Hepatocyte (in vitro differentiated cells): Measurements from ENCODE around the gene KRTAP19-6. TPM values are rescaled to one million over a fixed set of nuclear protein-coding genes. Genes with fewer than 3 reads are reported as not detected.

Experiments
- DNase-seq: peaks from one replicate; pipeline ENCODE4 v3.0.0-alpha.2; 2016; ENCODE audit warnings: low spot score
- H2AFZ ChIP-seq: fragments of 200-600 bp; sonication (generic); 2 replicates; pipeline ENCODE4 v1.6.0; 2016; ENCODE audit warnings: antibody characterized with exemption, mild to moderate bottlenecking
- H3K27ac ChIP-seq: fragments of 200-600 bp; sonication (generic); 2 replicates; pipeline ENCODE4 v1.5.1; 2016; ENCODE audit warnings: mild to moderate bottlenecking
- H3K27me3 ChIP-seq: fragments of 200-600 bp; sonication (generic); 2 replicates; pipeline ENCODE4 v1.6.1; 2016
- H3K36me3 ChIP-seq: fragments of 200-600 bp; sonication (generic); replicated peaks from 2 replicates; pipeline ENCODE4 v1.5.1; 2016; ENCODE audit warnings: low read depth; ENCODE audit not compliant: insufficient read depth
- H3K4me1 ChIP-seq: fragments of 200-600 bp; sonication (generic); 2 replicates; pipeline ENCODE4 v1.5.1; 2016; ENCODE audit warnings: mild to moderate bottlenecking, moderate library complexity; ENCODE audit not compliant: insufficient read depth
- H3K4me2 ChIP-seq: fragments of 200-600 bp; sonication (generic); 2 replicates; pipeline ENCODE4 v1.6.0; 2016
- H3K4me3 ChIP-seq: fragments of 200-600 bp; sonication (generic); 2 replicates; pipeline ENCODE4 v1.5.1; 2016; ENCODE audit warnings: mild to moderate bottlenecking
- H3K79me2 ChIP-seq: fragments of 200-600 bp; sonication (generic); 2 replicates; pipeline ENCODE4 v1.6.0; 2017; ENCODE audit warnings: mild to moderate bottlenecking
- H3K9me2 ChIP-seq: fragments of 200-600 bp; sonication (generic); replicated peaks from 2 replicates; pipeline ENCODE4 v1.6.0; 2017; ENCODE audit warnings: mild to moderate bottlenecking; ENCODE audit not compliant: insufficient read depth
- H3K9me3 ChIP-seq: fragments of 200-600 bp; sonication (generic); 2 replicates; pipeline ENCODE4 v1.5.1; 2016; ENCODE audit warnings: low read depth, mild to moderate bottlenecking
- H4K20me1 ChIP-seq: fragments of 200-600 bp; sonication (generic); 2 replicates; pipeline ENCODE4 v1.6.0; 2016; ENCODE audit warnings: mild to moderate bottlenecking; ENCODE audit not compliant: insufficient read depth, poor library complexity, severe bottlenecking
- EZH2 ChIP-seq: fragments of 200-600 bp; sonication (generic); IDR thresholded peaks from 2 replicates; pipeline ENCODE4 v1.6.1; 2016; ENCODE audit warnings: antibody characterized with exemption, mild to moderate bottlenecking, borderline replicate concordance
- EZH2phosphoT487 ChIP-seq: fragments of 200-600 bp; sonication (generic); IDR thresholded peaks from one replicate; pipeline ENCODE4 v1.6.1; 2018; ENCODE audit warnings: antibody characterized with exemption, mild to moderate bottlenecking, low read depth, moderate library complexity; ENCODE audit not compliant: unreplicated experiment, severe bottlenecking
- WGBS: methylation state at CpG from one replicate; pipeline ENCODE4 v1.1.6; 2016; ENCODE audit warnings: low lambda C conversion rate; ENCODE audit errors: missing lambda C conversion rate; 5-methylcytosine and 5-hydroxymethylcytosine counted together
- polyA plus RNA-seq: library from polyadenylated mRNA; unstranded; fragments of >200 nt; fragmentation: Nextera tagmentation; extraction: Ambion mirVana; gene quantifications from 2 replicates; pipeline ENCODE4 v1.2.1, GENCODE V29; 2016
- total RNA-seq: library from RNA; depleted of rRNA; stranded (reverse); fragments of >200 nt; gene quantifications from 2 replicates; pipeline ENCODE4 v1.2.3, GENCODE V29; 2014
- TF ChIP-seq, protein P1 (sequence below): fragments of 200-600 bp; sonication (generic); IDR thresholded peaks from 2 replicates; pipeline ENCODE4 v1.5.1; 2016; ENCODE audit warnings: antibody characterized with exemption, mild to moderate bottlenecking; ENCODE audit not compliant: poor library complexity

The KRTAP19-6 gene
- total and polyA plus RNA-seq, 2 experiments from 2014 or later, result not detected

GRCh38 chr21:30563072-30563471 lies 21.4 kb upstream of the KRTAP19-6 start:
- Histone ChIP-seq H3K4me2 (no peak overlapping the region), H3K79me2 (no peaks in the 10 kb centered on the region), H3K36me3 (no peaks in the 10 kb centered on the region), H4K20me1 (no peaks in the 10 kb centered on the region), H3K27me3 (no peaks in the 10 kb centered on the region), H3K4me1 (no peaks in the 10 kb centered on the region), H3K27ac (no peak overlapping the region), H2AFZ (no peak overlapping the region), H3K9me3 (no peaks in the 10 kb centered on the region), H3K4me3 (no peak overlapping the region), H3K9me2 (no peaks in the 10 kb centered on the region)
- TF ChIP-seq EZH2phosphoT487 (no peak), EZH2 (no peak)
- TF ChIP-seq, protein P1, sequence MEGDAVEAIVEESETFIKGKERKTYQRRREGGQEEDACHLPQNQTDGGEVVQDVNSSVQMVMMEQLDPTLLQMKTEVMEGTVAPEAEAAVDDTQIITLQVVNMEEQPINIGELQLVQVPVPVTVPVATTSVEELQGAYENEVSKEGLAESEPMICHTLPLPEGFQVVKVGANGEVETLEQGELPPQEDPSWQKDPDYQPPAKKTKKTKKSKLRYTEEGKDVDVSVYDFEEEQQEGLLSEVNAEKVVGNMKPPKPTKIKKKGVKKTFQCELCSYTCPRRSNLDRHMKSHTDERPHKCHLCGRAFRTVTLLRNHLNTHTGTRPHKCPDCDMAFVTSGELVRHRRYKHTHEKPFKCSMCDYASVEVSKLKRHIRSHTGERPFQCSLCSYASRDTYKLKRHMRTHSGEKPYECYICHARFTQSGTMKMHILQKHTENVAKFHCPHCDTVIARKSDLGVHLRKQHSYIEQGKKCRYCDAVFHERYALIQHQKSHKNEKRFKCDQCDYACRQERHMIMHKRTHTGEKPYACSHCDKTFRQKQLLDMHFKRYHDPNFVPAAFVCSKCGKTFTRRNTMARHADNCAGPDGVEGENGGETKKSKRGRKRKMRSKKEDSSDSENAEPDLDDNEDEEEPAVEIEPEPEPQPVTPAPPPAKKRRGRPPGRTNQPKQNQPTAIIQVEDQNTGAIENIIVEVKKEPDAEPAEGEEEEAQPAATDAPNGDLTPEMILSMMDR, result no peak
- no peak for DNase-seq
- WGBS, result 64% methylated on average over 6 of the region's 6 CpGs

DNA sequence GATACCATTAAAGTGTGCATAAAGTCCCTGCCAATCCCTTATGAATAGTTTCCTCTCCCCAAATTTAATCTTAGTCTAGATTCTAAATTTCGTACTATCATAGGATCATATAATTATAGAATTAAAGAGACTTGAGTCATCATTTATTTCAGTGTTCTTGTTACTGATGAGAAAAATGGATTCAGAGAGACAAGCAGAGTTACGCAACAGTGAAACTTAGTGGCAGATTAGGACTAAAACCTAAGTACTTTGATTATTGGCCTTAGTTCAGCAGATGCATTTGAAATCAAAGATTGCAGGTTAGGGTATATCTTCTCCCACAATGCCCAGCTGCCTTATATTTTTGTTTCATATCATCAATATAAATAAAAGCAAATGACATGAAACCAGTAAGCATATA lies 20.3 kb upstream of the KRTAP19-6 start:
- no peak for DNase-seq
- Histone ChIP-seq H3K27me3 (no peaks in the 10 kb centered on the region), H2AFZ (no peak overlapping the region), H4K20me1 (no peaks in the 10 kb centered on the region), H3K9me3 (no peaks in the 10 kb centered on the region), H3K27ac (no peak overlapping the region), H3K79me2 (no peaks in the 10 kb centered on the region), H3K4me3 (no peak overlapping the region), H3K4me2 (no peak overlapping the region), H3K9me2 (no peaks in the 10 kb centered on the region), H3K4me1 (no peaks in the 10 kb centered on the region), H3K36me3 (no peaks in the 10 kb centered on the region)
- TF ChIP-seq EZH2 (no peak), EZH2phosphoT487 (no peak)
- TF ChIP-seq, protein P1, result no peak
- WGBS, result 87% methylated on average over 2 of the region's 2 CpGs

GRCh38 chr21:30561264-30561895 lies 19.7 kb upstream of the KRTAP19-6 start, which contains the start of gene KRTAP19-7:
TSS of gene KRTAP19-7 (minus strand) at chr21:30561314. CDS start at chr21:30561289, 25 bp downstream.
- Histone ChIP-seq H4K20me1 (no peaks in the 10 kb centered on the region), H3K4me2 (no peak within 1 kb of the TSS), H3K4me3 (no peak within 1 kb of the TSS), H3K27me3 (no peaks in the 10 kb centered on the region), H2AFZ (no peak within 1 kb of the TSS), H3K9me2 (no peaks in the 10 kb centered on the region), H3K4me1 (no peaks in the 10 kb centered on the region), H3K36me3 (no peaks in the 10 kb centered on the region), H3K27ac (no peak within 1 kb of the TSS), H3K9me3 (no peaks in the 10 kb centered on the region), H3K79me2 (no peaks in the 10 kb centered on the region)
- WGBS, result 78% methylated on average over 2 of the region's 2 CpGs
- DNase-seq, result no peak
- TF ChIP-seq EZH2phosphoT487 (no peak), EZH2 (no peak)
- TF ChIP-seq, protein P1, result no peak
